DOHH2 (cell line): ENCODE data around the gene PALM3.

Source experiments
- EZH2phosphoT487 ChIP-seq: fragments of 200-600 bp; sonication (generic); IDR thresholded peaks from 2 replicates; pipeline ENCODE4 v1.6.1; 2017; ENCODE audit warnings: borderline replicate concordance, mild to moderate bottlenecking, antibody characterized with exemption, low read length, moderate library complexity, mixed read lengths
- TF ChIP-seq, protein P1 (sequence below): fragments of 200-600 bp; sonication (generic); IDR thresholded peaks from one replicate; pipeline ENCODE4 v1.5.1; 2014; ENCODE audit warnings: antibody characterized with exemption, mild to moderate bottlenecking, low read depth, low read length; ENCODE audit not compliant: poor library complexity, severe bottlenecking

DNA sequence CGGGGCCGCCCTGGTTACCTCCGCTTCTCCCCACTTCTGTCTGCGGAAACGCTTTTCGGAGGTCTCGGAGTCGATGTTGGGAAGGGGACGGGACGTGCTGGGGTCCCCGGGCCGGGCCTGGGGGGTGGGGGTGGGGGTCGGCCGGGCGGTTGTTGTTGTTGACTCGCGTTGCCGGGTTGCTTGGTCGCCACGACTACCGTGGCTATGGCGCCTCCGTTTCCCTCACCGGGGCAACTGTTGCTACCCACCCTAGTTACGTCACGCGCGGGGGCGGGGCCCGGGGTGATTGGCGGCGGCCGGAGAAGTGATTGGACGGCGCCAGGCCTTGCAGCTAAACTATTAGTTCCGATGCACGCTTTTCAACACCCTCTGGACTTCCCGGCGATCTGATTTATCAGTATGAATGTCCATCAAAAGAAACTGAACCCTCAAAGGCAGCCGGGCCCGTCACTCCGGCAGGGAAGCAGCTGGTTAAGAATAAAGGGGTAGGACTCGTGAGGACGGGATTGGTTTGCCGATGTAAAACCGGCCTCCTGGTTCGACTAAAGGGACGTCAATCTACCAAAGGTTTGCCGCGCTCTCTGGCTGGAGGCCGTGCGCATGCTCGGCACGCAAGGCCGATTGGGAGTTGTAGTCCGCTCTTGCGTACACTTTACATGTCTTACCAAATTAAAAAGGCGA, 55.7 kb downstream of the PALM3 start, which contains the start of gene RFX1:
- TF ChIP-seq, protein P1, sequence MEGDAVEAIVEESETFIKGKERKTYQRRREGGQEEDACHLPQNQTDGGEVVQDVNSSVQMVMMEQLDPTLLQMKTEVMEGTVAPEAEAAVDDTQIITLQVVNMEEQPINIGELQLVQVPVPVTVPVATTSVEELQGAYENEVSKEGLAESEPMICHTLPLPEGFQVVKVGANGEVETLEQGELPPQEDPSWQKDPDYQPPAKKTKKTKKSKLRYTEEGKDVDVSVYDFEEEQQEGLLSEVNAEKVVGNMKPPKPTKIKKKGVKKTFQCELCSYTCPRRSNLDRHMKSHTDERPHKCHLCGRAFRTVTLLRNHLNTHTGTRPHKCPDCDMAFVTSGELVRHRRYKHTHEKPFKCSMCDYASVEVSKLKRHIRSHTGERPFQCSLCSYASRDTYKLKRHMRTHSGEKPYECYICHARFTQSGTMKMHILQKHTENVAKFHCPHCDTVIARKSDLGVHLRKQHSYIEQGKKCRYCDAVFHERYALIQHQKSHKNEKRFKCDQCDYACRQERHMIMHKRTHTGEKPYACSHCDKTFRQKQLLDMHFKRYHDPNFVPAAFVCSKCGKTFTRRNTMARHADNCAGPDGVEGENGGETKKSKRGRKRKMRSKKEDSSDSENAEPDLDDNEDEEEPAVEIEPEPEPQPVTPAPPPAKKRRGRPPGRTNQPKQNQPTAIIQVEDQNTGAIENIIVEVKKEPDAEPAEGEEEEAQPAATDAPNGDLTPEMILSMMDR: no peak
- no peak for TF ChIP-seq EZH2phosphoT487
